ENCODE data around the gene GPRC5C.
"Not testable (repeated sequence)": the region's sequence is repeated elsewhere in the genome, so short reads cannot be mapped to it uniquely, and the experiment has no call there.

GPRC5C gene

GRCh38 chr17:74431568-74432423 lies at the start of gene GPRC5C:
GPRC5C (plus strand) TSS chr17:74432088; CDS start chr17:74439777, 7,689 bp downstream.
- no peak for DNase-seq

GRCh38 chr17:74383141-74383540 lies 48.7 kb upstream of the GPRC5C start:
- DNase-seq: no peak

- DNase-seq: no peak
Observed at GRCh38 chr17:74385201-74385600, 46.7 kb upstream of the GPRC5C start.

- no peak for DNase-seq
Observed at GRCh38 chr17:74386386-74386785, 45.5 kb upstream of the GPRC5C start.

- DNase-seq: no peak
Observed at GRCh38 chr17:74387365-74388218, 44.3 kb upstream of the GPRC5C start.

- DNase-seq: no peak
Observed at GRCh38 chr17:74389084-74389753, 42.7 kb upstream of the GPRC5C start.

- DNase-seq: no peak
Observed at GRCh38 chr17:74389937-74390679, 41.8 kb upstream of the GPRC5C start.

GRCh38 chr17:74390680-74391653 lies 40.9 kb upstream of the GPRC5C start:
- DNase-seq: no peak

- DNase-seq: no peak
Observed at GRCh38 chr17:74391771-74392170, 40.1 kb upstream of the GPRC5C start.

GRCh38 chr17:74392848-74393247 lies 39.0 kb upstream of the GPRC5C start:
- no peak for DNase-seq

GRCh38 chr17:74393346-74393942 lies 38.4 kb upstream of the GPRC5C start:
- DNase-seq: no peak

- DNase-seq: no peak
Observed at GRCh38 chr17:74394275-74394950, 37.5 kb upstream of the GPRC5C start.

GRCh38 chr17:74394977-74395376 lies 36.9 kb upstream of the GPRC5C start:
- DNase-seq: no peak

- DNase-seq: no peak
Observed at GRCh38 chr17:74396567-74396966, 35.3 kb upstream of the GPRC5C start.

GRCh38 chr17:74402048-74402447 lies 29.8 kb upstream of the GPRC5C start:
- DNase-seq: no peak

GRCh38 chr17:74403512-74404137 lies 28.3 kb upstream of the GPRC5C start:
- no peak for DNase-seq

- DNase-seq: no peak
Observed at GRCh38 chr17:74404218-74404617, 27.7 kb upstream of the GPRC5C start.

GRCh38 chr17:74404789-74405188 lies 27.1 kb upstream of the GPRC5C start:
- DNase-seq: no peak

GRCh38 chr17:74405311-74405710 lies 26.6 kb upstream of the GPRC5C start:
- not testable (repeated sequence) for DNase-seq

GRCh38 chr17:74407384-74407783 lies 24.5 kb upstream of the GPRC5C start:
- no peak for DNase-seq
